ENCODE results near the gene LYPD6.

LYPD6 gene

GRCh38 chr2:149451417-149452165 is 121.2 kb downstream of the LYPD6 start:
- DNase-seq (ENCODE audit: low read depth), result no peak
- no peak for TF ChIP-seq CTCF (IDR thresholded peaks at IDR 0.05; ENCODE audit: low read depth, low read length, missing control alignments)
- no peak overlapping the region for H3K4me3 ChIP-seq (ENCODE audit: low read depth, low read length)

- H3K4me3 ChIP-seq (ENCODE audit: low read depth, low read length), result no peak overlapping the region
- TF ChIP-seq CTCF (IDR thresholded peaks at IDR 0.05; ENCODE audit: low read depth, low read length, missing control alignments), result peak; percentile 19
- no peak for DNase-seq (ENCODE audit: low read depth)
Measured at GRCh38 chr2:149456285-149456684, 125.9 kb downstream of the LYPD6 start.

- H3K4me3 ChIP-seq (ENCODE audit: low read depth, low read length), result no peak overlapping the region
- DNase-seq (ENCODE audit: low read depth), result no peak
- TF ChIP-seq CTCF (IDR thresholded peaks at IDR 0.05; ENCODE audit: low read depth, low read length, missing control alignments), result no peak
Measured at GRCh38 chr2:149458502-149458901, 128.1 kb downstream of the LYPD6 start.

GRCh38 chr2:149463328-149464002 is 133.1 kb downstream of the LYPD6 start:
- H3K4me3 ChIP-seq (ENCODE audit: low read depth, low read length), result no peak overlapping the region
- no peak for TF ChIP-seq CTCF (IDR thresholded peaks at IDR 0.05; ENCODE audit: low read depth, low read length, missing control alignments)
- DNase-seq (ENCODE audit: low read depth), result peak; percentile 29

- TF ChIP-seq CTCF (IDR thresholded peaks at IDR 0.05; ENCODE audit: low read depth, low read length, missing control alignments), result no peak
- no peak for DNase-seq (ENCODE audit: low read depth)
- H3K4me3 ChIP-seq (ENCODE audit: low read depth, low read length), result no peak overlapping the region
Measured at GRCh38 chr2:149464396-149464795, 134.0 kb downstream of the LYPD6 start.

- H3K4me3 ChIP-seq (ENCODE audit: low read depth, low read length), result no peak overlapping the region
- no peak for DNase-seq (ENCODE audit: low read depth)
- no peak for TF ChIP-seq CTCF (IDR thresholded peaks at IDR 0.05; ENCODE audit: low read depth, low read length, missing control alignments)
Measured at GRCh38 chr2:149465873-149466272, 135.5 kb downstream of the LYPD6 start.
